NCI-H345 (cell line): Measurements from ENCODE around the gene ZNF750.

Experiments used
- DNase-seq: peaks from one replicate; lab custom pipeline; 2025; lab: John Stamatoyannopoulos, UW

The ZNF750 gene

GRCh38 chr17:82835122-82835521 lies 4.7 kb downstream of the ZNF750 start:
- no peak for DNase-seq

- DNase-seq = no peak
Observed at GRCh38 chr17:82832881-82833475, 6.8 kb downstream of the ZNF750 start.

- DNase-seq = no peak
Observed at GRCh38 chr17:82832411-82832810, 7.4 kb downstream of the ZNF750 start.

- DNase-seq = no peak
Observed at GRCh38 chr17:82831818-82832200, 8.0 kb downstream of the ZNF750 start.

- DNase-seq = no peak
Observed at GRCh38 chr17:82831041-82831817, 8.6 kb downstream of the ZNF750 start.

GRCh38 chr17:82830249-82830661 lies 9.6 kb downstream of the ZNF750 start:
- DNase-seq = no peak

- DNase-seq = no peak
Observed at GRCh38 chr17:82828875-82829487, 10.8 kb downstream of the ZNF750 start.

- no peak for DNase-seq
Observed at GRCh38 chr17:82826956-82827355, 12.9 kb downstream of the ZNF750 start.

GRCh38 chr17:82826211-82826610 lies 13.6 kb downstream of the ZNF750 start:
- no peak for DNase-seq

GRCh38 chr17:82825540-82826124 lies 14.2 kb downstream of the ZNF750 start:
- no peak for DNase-seq

- DNase-seq = no peak
Observed at GRCh38 chr17:82823004-82823403, 16.8 kb downstream of the ZNF750 start.

- DNase-seq = no peak
Observed at GRCh38 chr17:82822281-82822680, 17.5 kb downstream of the ZNF750 start.

- no peak for DNase-seq
Observed at GRCh38 chr17:82821554-82821953, 18.3 kb downstream of the ZNF750 start.

- peak; percentile 14 for DNase-seq
Observed at GRCh38 chr17:82820278-82821251, 19.3 kb downstream of the ZNF750 start.

- no peak for DNase-seq
Observed at GRCh38 chr17:82817947-82818346, 21.9 kb downstream of the ZNF750 start.

GRCh38 chr17:82816358-82816757 lies 23.5 kb downstream of the ZNF750 start:
- DNase-seq = no peak

GRCh38 chr17:82815790-82816305 lies 24.0 kb downstream of the ZNF750 start:
- DNase-seq = no peak

GRCh38 chr17:82815354-82815753 lies 24.5 kb downstream of the ZNF750 start:
- no peak for DNase-seq

- no peak for DNase-seq
Observed at GRCh38 chr17:82814834-82815233, 25.0 kb downstream of the ZNF750 start.

- DNase-seq = no peak
Observed at GRCh38 chr17:82813299-82814051, 26.3 kb downstream of the ZNF750 start.

- no peak for DNase-seq
Observed at GRCh38 chr17:82812601-82813000, 27.2 kb downstream of the ZNF750 start.
